Measurements from ENCODE around the gene AURKB. TPM values are rescaled to one million over a fixed set of nuclear protein-coding genes. Genes with fewer than 3 reads are reported as not detected.
"Not testable (repeated sequence)": the region's sequence is repeated elsewhere in the genome, so short reads cannot be mapped to it uniquely, and the experiment has no call there.

Gene AURKB
- total RNA-seq, 1 experiment from 2014 or later: 99.7 TPM

- DNase-seq (ENCODE audit: low read depth in 1 of 2, low spot score in 2 of 2): no peak
- Histone ChIP-seq H3K27me3 (replicated peaks) (no peaks in the 10 kb centered on the region), H3K27ac (no peak overlapping the region), H3K36me3 (0 out of 2 replicates have a peak, but pooled peaks cover 4% of the 10 kb centered on the region), H3K4me3 (peak overlapping the region; percentile 72), H3K9me3 (replicated peaks) (no peaks in the 10 kb centered on the region), H3K4me1 (replicated peaks) (peaks cover 26% of the 10 kb centered on the region)
These were observed 22.0 kb downstream of the AURKB start for GRCh38 chr17:8188263-8188839.

GRCh38 chr17:8187517-8188262, 22.7 kb downstream of the AURKB start:
- Histone ChIP-seq H3K9me3 (replicated peaks) (no peaks in the 10 kb centered on the region), H3K27ac (peak overlapping the region; percentile 35; the same call in 1 of the 2 replicates), H3K4me3 (peak overlapping the region; percentile 52), H3K4me1 (replicated peaks) (peaks cover 25% of the 10 kb centered on the region), H3K36me3 (0 out of 2 replicates have a peak, but pooled peaks cover 4% of the 10 kb centered on the region), H3K27me3 (replicated peaks) (no peaks in the 10 kb centered on the region)
- peak; percentile 96 to 99 for DNase-seq (ENCODE audit: low read depth in 1 of 2, low spot score in 2 of 2)

GRCh38 chr17:8186787-8187516, 23.4 kb downstream of the AURKB start:
- Histone ChIP-seq H3K4me3 (peak overlapping the region; percentile 52), H3K27me3 (replicated peaks) (no peaks in the 10 kb centered on the region)

GRCh38 chr17:8186446-8186786, 24.0 kb downstream of the AURKB start:
- Histone ChIP-seq H3K27ac (no peak overlapping the region), H3K4me1 (replicated peaks) (peaks cover 21% of the 10 kb centered on the region), H3K27me3 (replicated peaks) (no peaks in the 10 kb centered on the region), H3K36me3 (0 out of 2 replicates have a peak, but pooled peaks cover 4% of the 10 kb centered on the region), H3K4me3 (peak overlapping the region; percentile 52), H3K9me3 (replicated peaks) (no peaks in the 10 kb centered on the region)
- DNase-seq (ENCODE audit: low read depth in 1 of 2, low spot score in 2 of 2): peak in 1 of 2 experiments; percentile 86

More at GRCh38 chr17:8186787-8187516, 23.4 kb downstream of the AURKB start:
- peak overlapping the region; percentile 35; the same call in 1 of the 2 replicates for H3K27ac ChIP-seq
- H3K36me3 ChIP-seq: 0 out of 2 replicates have a peak, but pooled peaks cover 4% of the 10 kb centered on the region
- peak; percentile 93 to 95 for DNase-seq (ENCODE audit: low read depth in 1 of 2, low spot score in 2 of 2)
- H3K9me3 ChIP-seq (replicated peaks): no peaks in the 10 kb centered on the region
- H3K4me1 ChIP-seq (replicated peaks): peaks cover 21% of the 10 kb centered on the region

- H3K36me3 ChIP-seq: 0 out of 2 replicates have a peak, but pooled peaks cover 4% of the 10 kb centered on the region
- peak; percentile 79 to 92 for DNase-seq (ENCODE audit: low read depth in 1 of 2, low spot score in 2 of 2)
- H3K27me3 ChIP-seq (replicated peaks): no peaks in the 10 kb centered on the region
- no peaks in the 10 kb centered on the region for H3K9me3 ChIP-seq (replicated peaks)
- peak overlapping the region; percentile 52 for H3K4me3 ChIP-seq
- peaks cover 21% of the 10 kb centered on the region for H3K4me1 ChIP-seq (replicated peaks)
- H3K27ac ChIP-seq: no peak overlapping the region
These were observed 24.6 kb downstream of the AURKB start for GRCh38 chr17:8185582-8186445.

GRCh38 chr17:8176998-8177731, 33.2 kb downstream of the AURKB start:
- H3K4me1 ChIP-seq (replicated peaks): peaks cover 22% of the 10 kb centered on the region
- no peaks in the 10 kb centered on the region for H3K9me3 ChIP-seq (replicated peaks)
- peak overlapping the region; percentile 37; the same call in 1 of the 2 replicates for H3K27ac ChIP-seq
- H3K27me3 ChIP-seq (replicated peaks): no peaks in the 10 kb centered on the region
- DNase-seq (ENCODE audit: low read depth in 1 of 2, low spot score in 2 of 2): no peak
- peak overlapping the region; percentile 49 for H3K4me3 ChIP-seq
- H3K36me3 ChIP-seq: no peaks in the 10 kb centered on the region

- Histone ChIP-seq H3K36me3 (no peaks in the 10 kb centered on the region), H3K4me1 (replicated peaks) (peaks cover 22% of the 10 kb centered on the region)
- peak; percentile 80 to 87 for DNase-seq (ENCODE audit: low read depth in 1 of 2, low spot score in 2 of 2)
These were observed 34.0 kb downstream of the AURKB start, which contains the start of gene TMEM107 for GRCh38 chr17:8176197-8176940. Gene TMEM107 (minus strand): TSS chr17:8176380. CDS start chr17:8176286, 94 bp downstream.

GRCh38 chr17:8175795-8176196, 34.6 kb downstream of the AURKB start:
- H3K36me3 ChIP-seq: no peaks in the 10 kb centered on the region
- no peaks in the 10 kb centered on the region for H3K9me3 ChIP-seq (replicated peaks)
- peaks cover 22% of the 10 kb centered on the region for H3K4me1 ChIP-seq (replicated peaks)
- H3K27ac ChIP-seq: peak overlapping the region; percentile 37
- no peak for DNase-seq (ENCODE audit: low read depth in 1 of 2, low spot score in 2 of 2)
- H3K4me3 ChIP-seq: peak overlapping the region; percentile 49
- H3K27me3 ChIP-seq (replicated peaks): no peaks in the 10 kb centered on the region

More at GRCh38 chr17:8176197-8176940, 34.0 kb downstream of the AURKB start, which contains the start of gene TMEM107:
- H3K4me3 ChIP-seq: peak within 1 kb of the TSS; percentile 49
- H3K9me3 ChIP-seq (replicated peaks): no peaks in the 10 kb centered on the region
- peak within 1 kb of the TSS; percentile 37 for H3K27ac ChIP-seq
- no peaks in the 10 kb centered on the region for H3K27me3 ChIP-seq (replicated peaks)

- H3K4me3 ChIP-seq: peak overlapping the region; percentile 33
- peak overlapping the region; percentile 100 for H3K27ac ChIP-seq
- no peaks in the 10 kb centered on the region for H3K27me3 ChIP-seq (replicated peaks)
- no peaks in the 10 kb centered on the region for H3K36me3 ChIP-seq
- H3K4me1 ChIP-seq (replicated peaks): peaks cover 22% of the 10 kb centered on the region
- no peaks in the 10 kb centered on the region for H3K9me3 ChIP-seq (replicated peaks)
- no peak for DNase-seq (ENCODE audit: low read depth in 1 of 2, low spot score in 2 of 2)
These were observed 36.5 kb downstream of the AURKB start for GRCh38 chr17:8173871-8174322.

GRCh38 chr17:8173056-8173870, 37.1 kb downstream of the AURKB start:
- Histone ChIP-seq H3K36me3 (no peaks in the 10 kb centered on the region), H3K27ac (peak overlapping the region; percentile 100), H3K9me3 (replicated peaks) (no peaks in the 10 kb centered on the region), H3K4me1 (replicated peaks) (peaks cover 22% of the 10 kb centered on the region), H3K27me3 (replicated peaks) (no peaks in the 10 kb centered on the region), H3K4me3 (peak overlapping the region; percentile 33)
- DNase-seq (ENCODE audit: low read depth in 1 of 2, low spot score in 2 of 2): peak; percentile 82 to 98

GRCh38 chr17:8170186-8170585, 40.2 kb downstream of the AURKB start:
- DNase-seq (ENCODE audit: low read depth in 1 of 2, low spot score in 2 of 2); H3K4me1 ChIP-seq (replicated peaks); H3K27ac ChIP-seq; H3K36me3 ChIP-seq; H3K27me3 ChIP-seq (replicated peaks); H3K4me3 ChIP-seq; H3K9me3 ChIP-seq (replicated peaks): not testable (repeated sequence)

Measured in SJSA1 (cell line).